Body of pancreas (tissue), 4 donors: ENCODE data around the gene ASAH2.

Experiments
- CTCF ChIP-seq, 7 experiments: fragments of 450-650 bp in 4 of 7; fragments of 200-600 bp in 3 of 7; sonication (generic) in 3 of 7; IDR thresholded peaks; one replicate each; pipeline ENCODE4 v1.5.1; 2016 to 2019; ENCODE audit warnings: antibody characterized with exemption in 7 of 7
- POLR2A ChIP-seq, 3 donors: fragments of 450-650 bp; IDR thresholded peaks; one replicate each; pipeline ENCODE4 v1.6.1; 2016; ENCODE audit warnings: antibody characterized with exemption in 3 of 3, mild to moderate bottlenecking in 2 of 3

- TF ChIP-seq CTCF (IDR thresholded peaks at IDR 0.05): no peak
- no peak for TF ChIP-seq POLR2A (IDR thresholded peaks at IDR 0.05)
These were observed at the start of gene ASAH2 for GRCh38 chr10:50251394-50251793.
